GM12878 (cell line): ENCODE measurements around the gene CPO.

Experiments
- CEBPB ChIP-seq, 2 experiments: fragments of 150-350 bp in 1 of 2; IDR thresholded peaks; 2 replicates each; pipeline ENCODE4 v1.6.1; 2012 to 2014; ENCODE audit warnings: low read depth in 2 of 2, low read length in 2 of 2, borderline replicate concordance in 1 of 2, inconsistent platforms in 1 of 2
- CREB1 ChIP-seq: IDR thresholded peaks from 2 replicates; pipeline ENCODE4 v1.6.1; 2012; ENCODE audit warnings: low read depth, mild to moderate bottlenecking, inconsistent platforms
- CTCF ChIP-seq, 3 experiments: IDR thresholded peaks in 2 of 3; conservative IDR thresholded peaks in 1 of 3; 2 replicates each; pipeline ENCODE4 v1.5.1; 2011; ENCODE audit warnings: low read depth in 3 of 3, low read length in 3 of 3, mild to moderate bottlenecking in 3 of 3, control low read depth in 2 of 3, moderate library complexity in 2 of 3, inconsistent platforms in 1 of 3, mixed read lengths in 1 of 3; ENCODE audit not compliant: control insufficient read depth in 2 of 3, insufficient read depth in 1 of 3; ENCODE audit errors: extremely low read depth in 1 of 3
- EP300 ChIP-seq, 2 experiments: fragments of 150-350 bp in 1 of 2; IDR thresholded peaks; 2 replicates each; pipeline ENCODE4 v1.6.1; 2011 to 2012; ENCODE audit warnings: low read depth in 2 of 2, low read length in 2 of 2, borderline replicate concordance in 1 of 2, improper control_type of control experiment in 1 of 2, inconsistent platforms in 1 of 2; ENCODE audit not compliant: control insufficient read depth in 1 of 2
- FOS ChIP-seq: IDR thresholded peaks from 3 replicates; pipeline ENCODE4 v1.6.1; 2011; ENCODE audit warnings: borderline replicate concordance; ENCODE audit not compliant: insufficient read length; ENCODE audit errors: extremely low read depth
- POLR2AphosphoS2 ChIP-seq: IDR thresholded peaks from 2 replicates; pipeline ENCODE4 v1.6.1; 2011; ENCODE audit warnings: low read depth, mild to moderate bottlenecking, low read length, improper control_type of control experiment, moderate library complexity
- RCOR1 ChIP-seq: conservative IDR thresholded peaks from 2 replicates; pipeline ENCODE4 v1.6.1; 2012; ENCODE audit warnings: low read depth, low read length, improper control_type of control experiment
- SIN3A ChIP-seq: IDR thresholded peaks from 2 replicates; pipeline ENCODE4 v1.6.1; 2012; ENCODE audit warnings: low read depth, low read length, improper control_type of control experiment
- SUZ12 ChIP-seq: fragments of 200-600 bp; sonication (generic); IDR thresholded peaks from one replicate; pipeline ENCODE4 v1.6.1; 2018; ENCODE audit warnings: antibody characterized with exemption, mild to moderate bottlenecking; ENCODE audit not compliant: unreplicated experiment
- USF1 ChIP-seq: IDR thresholded peaks from 2 replicates; pipeline ENCODE4 v1.6.1; 2011; ENCODE audit warnings: borderline replicate concordance, low read depth, mild to moderate bottlenecking, moderate library complexity, mixed read lengths, low read length; ENCODE audit not compliant: insufficient read depth; ENCODE audit errors: extremely low read length
- YBX1 ChIP-seq: fragments of 450-650 bp; IDR thresholded peaks from 2 replicates; pipeline ENCODE4 v1.6.1; 2016; ENCODE audit warnings: antibody characterized with exemption
- ZZZ3 ChIP-seq: IDR thresholded peaks from 2 replicates; pipeline ENCODE4 v1.6.1; 2011; ENCODE audit warnings: low read depth; ENCODE audit not compliant: control insufficient read depth, insufficient read length
- TF ChIP-seq, protein P1 (sequence below): fragments of 450-650 bp; IDR thresholded peaks from 2 replicates; pipeline ENCODE4 v1.6.1; 2017; ENCODE audit warnings: mild to moderate bottlenecking, low read depth, inconsistent platforms; ENCODE audit not compliant: poor library complexity, severe bottlenecking

GRCh38 chr2:206979365-206979764 lies 40.0 kb downstream of the CPO start:
- TF ChIP-seq CEBPB (IDR thresholded peaks at IDR 0.05; ENCODE audit: borderline replicate concordance in 1 of 2, low read depth in 2 of 2, low read length in 2 of 2) (no peak), CTCF (IDR thresholded peaks at IDR 0.05 in 2 of 3, conservative IDR thresholded peaks at IDR 0.05 in 1 of 3; ENCODE audit: control insufficient read depth in 2 of 3, extremely low read depth in 1 of 3, insufficient read depth in 1 of 3, low read depth in 3 of 3, low read length in 3 of 3) (no peak), YBX1 (no peak), RCOR1 (no peak), ZZZ3 (no peak), FOS (no peak), EP300 (IDR thresholded peaks at IDR 0.05; ENCODE audit: borderline replicate concordance in 1 of 2, control insufficient read depth in 1 of 2, low read depth in 2 of 2, low read length in 2 of 2) (no peak), POLR2AphosphoS2 (no peak), SUZ12 (no peak), USF1 (no peak), CREB1 (no peak), SIN3A (no peak)
- TF ChIP-seq, protein P1, sequence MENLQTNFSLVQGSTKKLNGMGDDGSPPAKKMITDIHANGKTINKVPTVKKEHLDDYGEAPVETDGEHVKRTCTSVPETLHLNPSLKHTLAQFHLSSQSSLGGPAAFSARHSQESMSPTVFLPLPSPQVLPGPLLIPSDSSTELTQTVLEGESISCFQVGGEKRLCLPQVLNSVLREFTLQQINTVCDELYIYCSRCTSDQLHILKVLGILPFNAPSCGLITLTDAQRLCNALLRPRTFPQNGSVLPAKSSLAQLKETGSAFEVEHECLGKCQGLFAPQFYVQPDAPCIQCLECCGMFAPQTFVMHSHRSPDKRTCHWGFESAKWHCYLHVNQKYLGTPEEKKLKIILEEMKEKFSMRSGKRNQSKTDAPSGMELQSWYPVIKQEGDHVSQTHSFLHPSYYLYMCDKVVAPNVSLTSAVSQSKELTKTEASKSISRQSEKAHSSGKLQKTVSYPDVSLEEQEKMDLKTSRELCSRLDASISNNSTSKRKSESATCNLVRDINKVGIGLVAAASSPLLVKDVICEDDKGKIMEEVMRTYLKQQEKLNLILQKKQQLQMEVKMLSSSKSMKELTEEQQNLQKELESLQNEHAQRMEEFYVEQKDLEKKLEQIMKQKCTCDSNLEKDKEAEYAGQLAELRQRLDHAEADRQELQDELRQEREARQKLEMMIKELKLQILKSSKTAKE = no peak
